ENCODE data around the gene WDPCP. TPM values are rescaled to one million over a fixed set of nuclear protein-coding genes. Genes with fewer than 3 reads are reported as not detected.
"Not testable (repeated sequence)": the region's sequence is repeated elsewhere in the genome, so short reads cannot be mapped to it uniquely, and the experiment has no call there.

WDPCP gene
- total RNA-seq, 2 experiments from 2014 or later = 4.4 to 5.0 TPM

DNA sequence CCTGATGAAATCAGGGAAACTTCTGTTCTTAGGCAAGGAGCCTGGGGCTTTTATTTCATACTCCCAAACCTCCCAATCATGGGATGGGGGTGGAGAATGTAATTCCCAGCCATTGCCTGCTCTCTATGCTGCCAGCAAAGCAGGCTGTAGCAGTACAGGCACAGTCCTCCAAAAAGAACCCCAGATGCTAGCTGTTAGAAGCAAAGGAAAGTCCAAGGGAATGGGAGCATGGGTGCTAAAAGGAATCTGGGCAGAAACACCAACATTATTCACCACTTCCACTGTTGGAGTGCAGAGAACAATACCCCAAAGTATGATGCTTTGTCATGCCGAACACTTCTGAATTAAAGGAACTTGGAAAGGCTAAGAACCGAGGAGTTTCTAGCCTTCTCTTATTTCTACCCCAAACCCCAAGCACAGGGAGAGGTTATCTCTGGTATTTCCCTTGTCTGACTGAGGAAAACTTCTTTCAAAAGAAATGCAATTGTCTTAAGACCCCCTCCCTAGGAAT lies 25.2 kb upstream of the WDPCP start:
- POLR2A ChIA-PET = no interaction called here
- Mint-ChIP-seq H3K9me3 (no peaks in the 10 kb centered on the region), H3K27me3 (peaks cover 3% of the 10 kb centered on the region), H3K36me3 (peaks cover under 1% of the 10 kb centered on the region), H3K27ac (no peak overlapping the region), H3K4me3 (no peak overlapping the region), H3K4me1 (ENCODE audit: low read depth) (no peaks in the 10 kb centered on the region)
- no peak for DNase-seq
- CTCF ChIA-PET = no interaction called here
- intact Hi-C loops (cut with micrococcal nuclease) = no loop called here

GRCh38 chr2:63610525-63610924 lies 22.2 kb upstream of the WDPCP start:
- Mint-ChIP-seq H3K9me3 (no peaks in the 10 kb centered on the region), H3K36me3 (peaks cover 17% of the 10 kb centered on the region), H3K4me3 (no peak overlapping the region), H3K27me3 (no peaks in the 10 kb centered on the region), H3K4me1 (ENCODE audit: low read depth) (no peaks in the 10 kb centered on the region), H3K27ac (no peak overlapping the region)
- no peak for DNase-seq
- POLR2A ChIA-PET = no interaction called here
- intact Hi-C loops (cut with micrococcal nuclease) = no loop called here
- CTCF ChIA-PET = no interaction called here

- CTCF ChIA-PET; H3K4me3 Mint-ChIP-seq; DNase-seq; intact Hi-C loops (cut with micrococcal nuclease); POLR2A ChIA-PET; H3K9me3 Mint-ChIP-seq; H3K4me1 Mint-ChIP-seq (ENCODE audit: low read depth); H3K27ac Mint-ChIP-seq; H3K27me3 Mint-ChIP-seq: not testable (repeated sequence)
- H3K36me3 Mint-ChIP-seq = peaks cover 28% of the 10 kb centered on the region
Observed at GRCh38 chr2:63608865-63609264, 20.6 kb upstream of the WDPCP start.

GRCh38 chr2:63604666-63605065 lies 16.4 kb upstream of the WDPCP start:
- ChIA-PET CTCF (interaction anchor here (1.5 kb wide), 1 partner anchor 13 kb away, joined by 4 read pairs; no protein-coding TSS in a partner anchor), POLR2A (no interaction called here)
- Mint-ChIP-seq H3K36me3 (peaks cover 49% of the 10 kb centered on the region), H3K9me3 (no peaks in the 10 kb centered on the region), H3K4me1 (ENCODE audit: low read depth) (no peaks in the 10 kb centered on the region), H3K4me3 (no peak overlapping the region), H3K27ac (no peak overlapping the region), H3K27me3 (no peaks in the 10 kb centered on the region)
- intact Hi-C loops (cut with micrococcal nuclease) = no loop called here
- no peak for DNase-seq

DNA sequence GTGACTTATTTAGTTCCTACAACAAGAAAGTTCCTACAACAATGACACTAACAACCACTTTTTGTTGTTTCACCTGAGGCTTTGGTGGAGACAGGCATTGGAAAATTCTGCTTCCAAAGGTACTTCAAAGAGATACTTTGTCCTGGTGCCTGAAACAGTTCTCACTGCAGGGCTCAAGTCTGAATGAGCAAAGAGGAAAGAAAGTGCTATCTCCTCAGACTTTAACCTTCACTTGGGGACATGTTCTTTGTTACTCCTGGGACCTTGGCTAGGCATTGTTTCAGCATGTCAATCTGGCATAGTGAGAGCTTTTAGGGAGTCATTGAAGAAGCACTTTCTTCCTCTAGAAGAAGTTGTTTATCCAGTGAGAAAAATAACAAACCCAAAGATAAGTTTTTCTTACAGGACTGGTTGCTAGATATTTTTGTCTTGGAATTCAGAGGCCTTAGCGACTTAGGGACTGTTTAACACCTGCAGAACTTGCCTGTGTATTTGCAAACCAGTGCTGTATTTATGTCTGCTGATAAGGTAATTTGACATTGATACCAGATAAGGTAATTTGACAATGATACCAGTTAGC lies 12.7 kb upstream of the WDPCP start:
- Mint-ChIP-seq H3K4me3 (no peak overlapping the region), H3K9me3 (no peaks in the 10 kb centered on the region), H3K27ac (no peak overlapping the region), H3K4me1 (ENCODE audit: low read depth) (peaks cover 3% of the 10 kb centered on the region), H3K27me3 (no peaks in the 10 kb centered on the region), H3K36me3 (peaks cover 45% of the 10 kb centered on the region)
- ChIA-PET POLR2A (no interaction called here), CTCF (no interaction called here)
- no peak for DNase-seq
- intact Hi-C loops (cut with micrococcal nuclease) = no loop called here

DNA sequence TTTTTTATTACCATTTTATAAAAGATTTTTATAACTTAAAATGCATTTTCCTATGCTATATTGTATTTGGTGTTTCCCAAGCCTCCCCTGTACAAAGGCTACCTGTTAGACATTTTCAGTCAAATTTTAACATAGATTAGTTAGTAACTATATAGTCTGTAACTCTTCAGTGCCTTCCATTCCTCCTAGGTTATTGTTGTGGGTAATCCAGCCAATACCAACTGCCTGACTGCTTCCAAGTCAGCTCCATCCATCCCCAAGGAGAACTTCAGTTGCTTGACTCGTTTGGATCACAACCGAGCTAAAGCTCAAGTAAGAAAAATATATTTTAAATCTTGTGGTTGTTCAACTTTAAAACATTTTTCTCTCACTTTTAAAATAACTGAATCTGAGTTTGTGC lies 10.7 kb upstream of the WDPCP start:
- POLR2A ChIA-PET = no interaction called here

GRCh38 chr2:63596401-63596883 lies 8.2 kb upstream of the WDPCP start:
- no peak for DNase-seq
- ChIA-PET POLR2A (no interaction called here), CTCF (interaction anchor here (1.0 kb wide), 2 partner anchors 265 to 275 kb away, joined by 3 read pairs; no protein-coding TSS in a partner anchor)
- Mint-ChIP-seq H3K4me3 (no peak overlapping the region), H3K4me1 (ENCODE audit: low read depth) (peaks cover 13% of the 10 kb centered on the region), H3K27ac (no peak overlapping the region), H3K27me3 (no peaks in the 10 kb centered on the region), H3K9me3 (no peaks in the 10 kb centered on the region), H3K36me3 (peaks cover 28% of the 10 kb centered on the region)
- intact Hi-C loops (cut with micrococcal nuclease) = no loop called here

More for the DNA sequence above, 10.7 kb upstream of the WDPCP start:
- no peak for DNase-seq
- Mint-ChIP-seq H3K9me3 (no peaks in the 10 kb centered on the region), H3K27me3 (no peaks in the 10 kb centered on the region), H3K27ac (no peak overlapping the region), H3K4me1 (ENCODE audit: low read depth) (peaks cover 5% of the 10 kb centered on the region), H3K36me3 (peaks cover 38% of the 10 kb centered on the region), H3K4me3 (no peak overlapping the region)
- CTCF ChIA-PET = no interaction called here
- intact Hi-C loops (cut with micrococcal nuclease) = no loop called here

DNA sequence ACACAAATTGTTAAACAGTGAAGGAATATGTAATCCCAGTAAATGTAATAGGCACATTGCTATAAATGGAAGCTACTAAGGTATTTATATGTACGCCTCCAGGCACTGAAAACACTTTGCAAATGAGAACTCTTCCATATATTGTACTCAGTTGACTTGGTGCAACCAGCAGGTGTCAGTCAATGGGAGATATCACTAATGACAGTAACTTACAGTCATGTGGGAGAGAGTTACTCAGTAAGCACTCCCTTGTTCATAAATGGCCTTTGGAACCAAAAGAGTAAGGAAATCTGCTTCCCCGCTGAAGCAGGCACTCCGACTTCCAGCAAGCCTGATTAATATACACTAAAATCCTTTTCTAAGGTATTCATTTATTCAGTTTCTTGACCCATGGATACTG lies 6.4 kb upstream of the WDPCP start:
- ChIA-PET POLR2A (no interaction called here), CTCF (interaction anchor here (0.6 to 0.8 kb wide), 2 partner anchors 334 to 966 kb away, joined by 3 read pairs; no protein-coding TSS in a partner anchor)
- no peak overlapping the region for H3K4me3 Mint-ChIP-seq
- no peak overlapping the region for H3K27ac Mint-ChIP-seq
- peaks cover 26% of the 10 kb centered on the region for H3K36me3 Mint-ChIP-seq
- no peaks in the 10 kb centered on the region for H3K27me3 Mint-ChIP-seq
- intact Hi-C loops (cut with micrococcal nuclease) = loop anchor here (5.0 kb wide), 1 partner anchor 688 kb away; no protein-coding TSS in a partner anchor
- no peak for DNase-seq
- H3K9me3 Mint-ChIP-seq = no peaks in the 10 kb centered on the region
- H3K4me1 Mint-ChIP-seq (ENCODE audit: low read depth) = peaks cover 29% of the 10 kb centered on the region

DNA sequence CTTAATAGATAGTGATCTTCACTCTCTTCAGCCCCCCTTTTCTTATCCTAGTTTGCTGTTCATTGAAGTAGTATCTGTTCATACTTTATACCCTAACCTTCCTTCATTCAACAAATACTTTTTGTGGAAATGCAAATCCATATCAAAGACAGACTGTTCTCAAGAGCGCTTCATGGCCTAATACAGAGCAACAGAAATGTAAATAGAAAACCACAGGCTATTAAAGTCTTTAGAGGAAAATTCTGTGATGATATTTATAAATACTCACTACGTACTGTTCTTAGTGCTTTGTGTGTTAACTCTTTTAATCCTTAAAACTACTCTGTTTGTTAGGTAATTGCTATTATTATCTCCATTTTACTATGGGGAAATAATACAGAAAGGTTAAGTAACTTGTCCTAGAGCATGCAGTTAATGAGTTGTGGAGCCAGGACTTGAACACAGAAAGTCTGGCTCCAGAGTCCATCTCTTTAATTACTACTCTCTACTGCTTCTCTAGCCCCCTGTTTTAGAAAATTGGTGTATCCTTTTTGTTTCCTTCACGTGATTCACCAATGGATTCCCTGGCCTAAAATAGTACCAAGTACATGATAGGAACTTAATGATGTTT lies 3.4 kb upstream of the WDPCP start:
- peaks cover 23% of the 10 kb centered on the region for H3K36me3 Mint-ChIP-seq
- POLR2A ChIA-PET = interaction anchor here (4.4 kb wide), 1 partner anchor 250 kb away, joined by 23 read pairs; the partner anchor contains the start of gene UGP2
- no peak for DNase-seq
- H3K4me3 Mint-ChIP-seq = no peak overlapping the region
- CTCF ChIA-PET = interaction anchor here (0.7 to 1.4 kb wide), 3 partner anchors 14 to 285 kb away, joined by 3 to 4 read pairs (median 3); no protein-coding TSS in a partner anchor
- peaks cover 41% of the 10 kb centered on the region for H3K4me1 Mint-ChIP-seq (ENCODE audit: low read depth)
- no peak overlapping the region for H3K27ac Mint-ChIP-seq
- H3K27me3 Mint-ChIP-seq = no peaks in the 10 kb centered on the region
- intact Hi-C loops (cut with micrococcal nuclease) = loop anchor here (5.0 kb wide), 1 partner anchor 691 kb away; no protein-coding TSS in a partner anchor
- no peaks in the 10 kb centered on the region for H3K9me3 Mint-ChIP-seq

DNA sequence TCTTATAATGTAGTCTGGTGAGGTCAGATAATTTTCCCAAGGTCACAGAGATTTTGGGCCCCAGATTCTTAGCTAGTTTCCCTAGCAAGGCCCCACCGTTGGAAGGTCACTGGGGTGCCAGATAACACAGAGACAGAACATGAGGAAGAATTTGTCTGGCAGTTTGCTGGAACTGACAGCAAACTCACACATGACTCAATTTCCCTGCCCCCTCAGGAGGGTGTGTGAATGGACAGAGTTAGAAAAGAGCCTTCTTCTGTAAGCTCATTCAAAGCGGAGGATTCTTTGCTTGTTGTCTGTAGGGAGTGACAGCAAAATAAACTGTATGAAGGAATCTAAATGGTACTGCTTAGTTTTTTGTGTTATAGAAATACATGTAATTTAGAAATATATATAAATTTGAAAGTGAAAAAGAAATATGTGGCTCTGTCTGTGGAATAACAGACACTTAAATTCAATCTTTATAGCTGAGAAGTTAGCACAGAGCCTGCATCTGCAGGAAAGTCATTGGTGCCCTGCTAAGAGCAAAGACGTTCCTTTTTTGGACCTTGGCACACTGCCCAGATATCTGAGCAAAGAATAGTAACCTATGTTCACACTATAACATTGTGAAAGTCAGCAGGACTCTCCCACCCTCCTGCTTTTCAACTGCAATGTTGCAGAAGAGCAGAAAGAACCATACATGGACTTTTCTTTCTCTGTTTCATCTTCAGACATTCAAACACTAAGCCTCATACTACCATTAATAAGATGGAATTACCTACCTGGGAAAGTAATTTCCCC lies 2.5 kb upstream of the WDPCP start:
- Mint-ChIP-seq H3K27ac (no peak overlapping the region), H3K27me3 (no peaks in the 10 kb centered on the region), H3K4me3 (peak overlapping the region; percentile 99), H3K36me3 (peaks cover 19% of the 10 kb centered on the region), H3K9me3 (no peaks in the 10 kb centered on the region), H3K4me1 (ENCODE audit: low read depth) (peaks cover 40% of the 10 kb centered on the region)
- CTCF ChIA-PET = interaction anchor here (1.4 kb wide), 1 partner anchor 15 kb away, joined by 4 read pairs; no protein-coding TSS in a partner anchor
- intact Hi-C loops (cut with micrococcal nuclease) = loop anchor here (5.0 kb wide), 1 partner anchor 691 kb away; no protein-coding TSS in a partner anchor
- POLR2A ChIA-PET = interaction anchor here (4.4 kb wide), 1 partner anchor 251 kb away, joined by 23 read pairs; the partner anchor contains the start of gene UGP2
- DNase-seq = peak; percentile 14

DNA sequence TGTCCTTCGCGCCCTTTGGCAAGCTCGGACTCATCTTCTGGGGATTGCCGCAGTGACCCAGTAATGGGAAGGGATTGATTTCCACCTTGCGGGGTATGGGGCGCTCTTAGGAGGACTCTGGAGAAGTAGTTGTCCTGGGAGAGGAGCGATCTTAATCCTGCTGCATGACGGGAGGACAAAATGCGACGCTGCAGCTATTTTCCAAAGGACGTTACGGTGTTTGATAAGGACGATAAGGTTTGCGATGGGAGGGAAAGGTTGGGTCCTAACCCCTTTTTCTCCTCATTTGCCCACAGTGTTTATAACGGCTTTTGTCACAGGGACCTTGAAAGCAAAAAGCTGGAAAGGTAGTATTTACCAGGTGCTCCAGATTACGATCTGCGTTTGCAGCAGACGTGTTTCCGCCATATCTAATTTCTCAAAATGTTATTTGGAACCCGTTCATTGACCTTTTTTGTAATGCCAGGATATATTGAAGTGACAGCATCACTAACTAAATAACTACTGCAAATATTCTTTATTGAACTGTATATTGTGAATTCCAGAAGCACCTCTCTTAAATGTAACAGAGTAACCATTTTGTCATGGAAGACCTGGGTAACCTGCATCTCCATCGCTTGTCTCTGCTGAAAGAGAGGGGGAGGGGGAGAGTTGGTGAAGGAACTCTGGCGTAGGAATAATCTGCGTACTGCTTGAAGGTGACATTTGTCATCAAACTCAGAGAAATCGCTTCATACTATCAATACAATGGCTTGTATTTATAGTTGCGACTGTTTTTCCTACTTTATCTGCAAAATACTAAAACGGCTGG lies 1.1 kb upstream of the WDPCP start:
- intact Hi-C loops (cut with micrococcal nuclease) = loop anchor here (2.0 to 10.0 kb wide), 11 partner anchors 299 to 1468 kb away; partner anchors contain the start of genes B3GNT2, CEP68, OTX1 and PELI1
- H3K4me3 Mint-ChIP-seq = peak overlapping the region; percentile 99
- no peak for DNase-seq
- H3K27ac Mint-ChIP-seq = peak overlapping the region; percentile 92
- ChIA-PET POLR2A (interaction anchor here (0.7 to 4.4 kb wide), 5 partner anchors 251 to 1083 kb away, joined by 3 to 23 read pairs (median 4); partner anchors contain the start of genes TMEM17 and UGP2), CTCF (interaction anchor here (1.4 to 1.7 kb wide), 2 partner anchors 164 to 272 kb away, joined by 3 to 9 read pairs; no protein-coding TSS in a partner anchor)
- no peaks in the 10 kb centered on the region for H3K9me3 Mint-ChIP-seq
- peaks cover 40% of the 10 kb centered on the region for H3K4me1 Mint-ChIP-seq (ENCODE audit: low read depth)
- no peaks in the 10 kb centered on the region for H3K27me3 Mint-ChIP-seq
- peaks cover 14% of the 10 kb centered on the region for H3K36me3 Mint-ChIP-seq

Data from activated CD4-positive, alpha-beta memory T cell treated with anti-CD3 and anti-CD28 coated beads for 36 hours (primary cell).